ENCODE results near the gene RPL37A. TPM values are rescaled to one million over a fixed set of nuclear protein-coding genes. Genes with fewer than 3 reads are reported as not detected.
"Not testable (repeated sequence)": the region's sequence is repeated elsewhere in the genome, so short reads cannot be mapped to it uniquely, and the experiment has no call there.

The RPL37A gene
- total RNA-seq, 1 donor from 2014 or later: 749 TPM

DNA sequence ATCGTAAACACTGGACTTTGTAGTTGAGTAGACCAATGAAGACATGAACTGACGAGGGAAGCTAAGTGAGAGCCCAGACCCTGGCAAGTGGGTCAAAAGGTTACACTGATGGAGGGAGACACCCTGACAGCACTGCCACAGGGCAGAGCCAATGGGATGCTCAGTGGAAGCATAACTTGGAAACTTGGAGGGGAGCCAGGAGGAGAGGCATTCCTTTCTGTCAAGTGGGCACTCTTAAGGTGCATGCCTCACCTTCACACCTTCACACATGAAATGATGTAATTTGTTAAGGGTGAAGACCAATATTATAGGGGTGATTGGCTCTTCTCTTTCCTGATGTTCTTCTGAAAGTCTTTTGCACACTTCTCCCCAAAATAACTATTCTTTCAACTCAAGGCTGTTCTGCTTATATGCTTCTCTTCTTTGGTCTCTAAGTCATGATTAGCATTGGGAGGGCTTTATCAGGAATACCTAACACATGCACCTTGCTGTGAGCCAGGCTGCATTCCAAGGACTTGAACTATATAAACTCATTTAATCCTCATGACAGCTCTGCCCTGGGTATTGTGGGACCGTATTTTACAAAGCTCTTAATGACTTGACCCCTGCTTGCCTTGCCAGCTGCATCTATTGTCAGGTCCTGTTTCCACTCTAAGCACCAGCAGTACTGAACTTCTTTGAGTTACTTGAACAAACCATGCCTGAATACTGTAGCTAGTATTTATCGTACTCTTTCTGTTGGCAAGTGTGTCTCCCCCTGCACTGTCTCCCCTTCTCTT lies 19.0 kb downstream of the RPL37A start:
- DNase-seq (ENCODE audit: low read depth): no peak

DNA sequence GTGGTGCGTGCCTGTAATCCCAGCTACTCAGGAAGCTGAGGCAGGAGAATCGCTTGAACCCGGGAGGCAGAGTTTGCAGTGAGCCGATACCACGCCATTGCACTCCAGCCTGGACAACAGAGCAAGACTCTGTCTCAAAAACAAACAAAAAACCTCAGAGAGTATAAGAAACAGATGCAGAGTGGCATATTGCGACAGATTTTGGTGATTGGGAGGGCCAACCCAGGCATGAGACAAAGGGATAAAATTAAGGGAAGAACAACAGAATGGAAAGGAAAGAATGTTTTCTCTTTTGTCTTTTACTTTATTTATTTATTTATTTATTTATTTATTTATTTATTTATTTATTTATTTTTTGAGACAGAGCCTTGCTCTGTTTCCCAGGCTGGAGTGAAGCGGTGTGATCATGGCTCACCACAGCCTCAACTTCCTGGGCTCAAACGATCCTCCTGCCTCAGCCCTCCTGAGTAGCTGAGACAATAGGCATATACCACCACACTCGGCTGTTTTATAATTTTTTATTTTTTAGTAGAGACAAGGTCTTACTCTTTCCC lies 20.0 kb downstream of the RPL37A start:
- not testable (repeated sequence) for DNase-seq (ENCODE audit: low read depth)

DNA sequence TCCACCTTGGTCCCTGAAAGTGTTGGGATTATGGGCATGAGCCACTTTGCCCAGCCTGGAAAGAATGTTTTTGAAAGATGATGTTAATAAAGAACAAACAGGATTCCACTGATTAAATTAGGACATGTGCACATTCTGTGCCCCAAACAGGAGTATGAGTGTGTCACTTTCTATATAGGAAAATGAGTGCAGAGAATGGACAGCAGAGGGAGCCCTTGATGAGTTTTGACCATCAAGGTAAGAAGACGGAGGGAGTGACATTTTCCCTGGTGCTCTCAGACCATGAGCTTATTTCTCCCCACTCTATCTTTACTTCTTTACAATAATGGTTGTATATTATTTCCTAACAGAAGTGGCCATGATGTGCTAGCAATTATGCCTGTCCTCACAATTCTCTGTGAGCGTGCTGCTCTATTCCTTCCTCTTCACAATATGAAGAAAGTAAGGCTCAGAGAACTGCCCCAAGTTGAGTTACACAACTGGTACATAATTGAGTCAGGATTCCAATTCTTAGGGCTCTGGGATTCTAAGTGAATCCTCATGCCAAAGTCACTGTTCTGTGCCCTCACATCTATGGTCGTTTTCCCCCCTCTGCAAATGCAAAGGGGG lies 20.6 kb downstream of the RPL37A start:
- DNase-seq (ENCODE audit: low read depth): peak; percentile 80

DNA sequence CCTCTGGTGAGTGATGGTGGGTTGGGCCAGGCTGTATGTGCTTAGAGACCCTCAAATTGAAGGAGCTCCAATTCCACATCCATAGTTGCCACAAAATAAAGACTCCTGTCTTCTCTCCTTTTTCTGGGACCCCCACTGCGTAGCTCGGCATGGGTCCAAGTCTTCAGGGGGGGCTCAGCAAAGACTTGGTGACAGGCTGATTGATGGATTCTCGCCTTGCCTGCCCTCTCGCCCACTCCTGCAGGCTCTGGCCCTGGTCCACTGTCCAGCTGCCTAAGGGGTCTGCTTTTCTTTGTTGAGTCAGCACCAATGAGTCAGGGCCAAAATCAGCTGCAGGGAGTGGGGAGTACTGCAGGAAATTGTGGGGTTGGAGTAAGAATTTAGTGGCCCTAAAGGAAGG lies 21.5 kb downstream of the RPL37A start:
- no peak for DNase-seq (ENCODE audit: low read depth)

DNA sequence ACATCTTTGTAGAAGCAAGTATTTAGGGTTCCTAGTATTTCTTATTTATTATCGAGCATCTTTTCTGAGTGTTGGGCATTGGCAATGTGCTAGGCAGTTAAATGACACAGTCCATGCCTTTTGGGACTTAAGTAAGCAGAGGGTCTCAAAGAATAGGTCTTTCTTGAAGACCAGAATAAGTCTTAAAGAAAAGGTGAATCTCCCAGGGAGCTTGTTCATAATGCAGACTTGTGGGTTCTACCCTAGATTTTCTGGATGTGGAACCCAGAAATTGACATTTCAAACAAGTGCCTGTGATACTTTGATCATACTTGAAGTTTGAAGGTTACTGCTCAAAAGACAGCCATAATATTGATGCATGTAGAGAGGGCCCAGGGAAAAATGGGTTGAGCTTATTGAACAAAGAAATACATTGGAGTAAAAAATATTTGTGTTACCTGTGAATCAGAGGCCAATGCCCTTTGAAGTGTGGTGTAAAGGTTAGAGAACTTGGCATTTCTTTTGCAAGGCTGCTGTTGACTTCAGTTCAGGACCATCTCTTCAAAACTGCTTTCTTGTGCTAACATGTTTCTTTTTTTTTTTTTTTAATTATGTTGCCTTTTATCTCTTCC lies 24.4 kb downstream of the RPL37A start:
- no peak for DNase-seq (ENCODE audit: low read depth)

DNA sequence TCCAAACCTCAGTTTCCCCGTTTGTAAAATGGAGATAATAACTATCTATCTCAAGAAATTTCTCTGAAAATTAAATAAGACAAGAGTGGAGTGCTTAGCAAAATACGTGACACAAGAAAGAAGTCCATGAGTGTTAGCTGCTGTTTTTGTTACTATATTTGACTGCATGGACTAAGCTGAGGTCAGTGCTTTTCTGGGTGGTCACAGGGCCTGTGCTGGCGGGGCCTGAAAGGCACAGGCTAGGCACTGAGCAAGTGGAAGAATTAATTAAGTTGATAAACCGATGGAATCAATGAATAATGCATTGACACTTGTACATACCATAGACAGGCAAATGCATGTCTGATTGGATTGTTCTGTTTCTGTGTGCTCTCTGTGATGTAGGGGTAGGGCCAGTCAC lies 27.3 kb downstream of the RPL37A start:
- no peak for DNase-seq (ENCODE audit: low read depth)

DNA sequence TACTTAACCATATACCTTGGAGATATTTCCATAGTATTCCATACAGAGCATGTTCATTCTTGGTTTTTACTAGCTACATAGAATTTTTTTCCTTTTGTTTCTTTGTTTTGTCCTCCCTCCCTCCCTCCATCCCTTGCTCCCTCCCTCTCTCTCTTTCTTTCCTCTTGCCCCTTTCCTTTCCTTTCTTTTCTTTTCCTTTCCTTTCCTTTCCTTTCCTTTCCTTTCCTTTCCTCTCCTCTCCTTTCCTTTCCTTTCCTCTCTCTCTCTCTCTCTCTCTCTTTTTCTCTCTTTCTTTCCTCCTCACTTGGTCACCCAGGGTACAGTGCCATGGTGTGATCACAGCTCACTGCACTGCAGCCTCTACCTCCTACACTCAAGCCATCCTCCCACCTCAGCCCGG lies 28.3 kb downstream of the RPL37A start:
- no peak for DNase-seq (ENCODE audit: low read depth)

DNA sequence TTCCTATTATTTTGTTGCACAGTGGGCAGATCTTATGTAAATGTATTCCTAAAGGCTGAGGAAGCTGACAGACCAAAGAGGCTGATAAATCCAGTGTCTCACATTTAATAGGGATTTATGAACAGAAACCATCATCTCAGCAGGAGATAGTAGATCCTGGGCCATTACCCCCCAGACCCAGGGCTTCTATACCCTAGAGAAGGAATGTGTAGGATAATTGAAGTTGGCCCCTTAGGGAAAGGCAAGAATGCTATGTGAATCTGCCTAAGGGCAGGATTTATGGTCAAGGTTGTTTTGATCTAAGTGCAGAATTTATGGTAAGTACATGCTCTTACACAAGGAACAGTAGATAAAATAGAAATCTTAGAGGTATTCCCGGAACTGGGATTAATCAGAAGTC lies 29.0 kb downstream of the RPL37A start:
- DNase-seq (ENCODE audit: low read depth): no peak

DNA sequence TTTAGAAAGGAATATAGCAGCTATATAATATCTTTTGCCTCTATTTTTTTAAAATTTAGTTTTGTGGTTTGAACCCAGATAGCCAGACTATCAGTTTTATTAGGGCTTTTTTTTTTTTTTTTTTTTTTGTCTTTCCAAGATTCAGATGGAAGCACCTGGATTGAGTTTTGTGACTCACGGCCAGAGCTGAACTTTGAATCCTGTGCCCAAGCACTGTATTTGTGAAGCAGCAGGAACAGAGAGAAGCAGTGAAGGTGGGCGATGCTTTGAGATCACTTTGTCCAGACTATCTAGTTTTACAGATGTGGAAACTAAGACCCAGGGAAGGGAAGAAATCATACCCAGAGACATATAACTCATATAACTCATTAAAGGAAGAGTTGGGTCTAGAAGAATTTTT lies 33.9 kb downstream of the RPL37A start:
- DNase-seq (ENCODE audit: low read depth): no peak

DNA sequence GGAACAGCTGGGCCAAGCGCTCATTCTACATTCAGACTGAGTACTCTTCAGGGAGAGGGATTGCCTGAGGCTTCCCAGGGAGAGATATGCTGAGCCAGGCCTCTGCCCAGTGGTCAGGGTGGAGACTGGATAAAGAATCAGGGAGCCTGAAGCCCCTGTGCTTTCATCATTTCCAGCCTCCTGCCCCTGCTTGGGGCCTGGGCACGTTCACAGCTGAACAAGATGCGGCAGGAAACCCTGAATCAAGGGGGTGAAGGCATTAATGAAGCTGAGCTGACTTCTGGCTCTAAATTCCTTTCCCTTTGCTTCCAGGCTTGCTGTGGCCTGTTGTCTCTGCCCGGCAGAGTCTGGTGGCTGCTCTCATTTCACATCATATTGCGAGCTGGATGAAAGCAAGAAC lies 35.0 kb downstream of the RPL37A start:
- DNase-seq (ENCODE audit: low read depth): no peak

DNA sequence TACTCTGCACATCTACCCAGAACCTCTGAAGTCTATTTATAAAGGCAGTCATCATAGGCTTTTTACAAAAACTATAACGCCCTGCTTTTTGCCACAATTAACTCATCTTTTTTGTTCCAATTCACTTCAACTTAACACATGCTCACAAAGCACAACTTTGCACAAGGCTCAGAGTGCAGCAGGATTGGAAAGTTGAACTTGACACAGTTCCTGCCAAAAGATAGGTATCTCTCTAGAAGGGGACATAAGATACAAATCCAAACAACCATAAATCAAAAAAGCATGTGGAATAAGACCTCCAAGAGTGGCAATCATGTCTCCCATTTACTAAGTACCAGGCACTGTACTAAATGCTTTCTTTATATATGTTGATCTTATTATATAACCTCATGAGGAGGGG lies 36.2 kb downstream of the RPL37A start:
- no peak for DNase-seq (ENCODE audit: low read depth)

DNA sequence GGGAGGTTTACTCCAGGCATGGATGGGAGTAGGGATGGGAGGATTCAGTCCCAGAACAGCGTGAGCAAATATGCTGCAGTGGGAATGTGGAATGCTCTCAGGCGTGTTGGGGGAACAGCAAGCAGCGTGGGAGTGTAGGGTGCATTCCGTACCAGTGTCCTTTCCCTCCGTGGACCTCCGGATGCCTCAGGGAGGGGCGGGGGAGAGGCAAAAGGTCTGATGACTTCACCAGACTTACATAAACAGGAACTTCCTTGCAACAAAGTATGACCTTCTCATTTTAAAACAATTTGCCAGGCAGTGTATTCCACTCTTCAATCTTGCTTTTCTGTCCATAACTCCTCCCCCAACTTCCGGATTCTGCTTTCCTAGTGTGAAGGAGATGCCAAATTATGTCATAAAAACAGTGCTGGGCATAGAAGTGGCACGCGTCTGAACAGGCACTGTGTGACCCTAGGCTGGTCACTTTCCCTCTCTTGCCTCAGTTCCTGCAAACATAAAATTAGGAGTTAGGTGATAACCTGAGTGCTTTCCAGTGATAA lies 36.9 kb downstream of the RPL37A start:
- peak; percentile 91 for DNase-seq (ENCODE audit: low read depth)

DNA sequence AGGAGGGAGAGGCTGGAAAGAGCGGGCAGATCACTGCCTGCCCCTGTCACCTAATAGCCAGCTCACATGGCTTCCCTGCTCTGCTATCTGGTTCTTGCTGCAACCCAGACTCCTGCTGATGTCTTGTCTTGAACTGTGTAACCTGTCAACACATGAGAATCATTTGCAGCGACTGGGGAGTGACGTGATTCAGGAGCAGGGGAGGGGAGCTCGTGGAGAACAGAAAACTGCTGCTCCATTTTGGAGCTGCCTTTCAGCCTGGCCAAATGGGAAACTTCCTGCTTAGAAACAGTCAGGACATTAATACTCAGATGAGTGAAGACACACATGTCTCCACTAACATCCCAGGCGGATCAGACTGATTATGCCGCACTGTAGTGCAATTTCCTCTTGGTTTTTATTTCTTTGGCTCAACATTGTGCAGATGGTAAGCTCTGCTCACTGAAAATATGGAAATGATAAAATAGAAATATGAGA lies 38.1 kb downstream of the RPL37A start:
- no peak for DNase-seq (ENCODE audit: low read depth)

DNA sequence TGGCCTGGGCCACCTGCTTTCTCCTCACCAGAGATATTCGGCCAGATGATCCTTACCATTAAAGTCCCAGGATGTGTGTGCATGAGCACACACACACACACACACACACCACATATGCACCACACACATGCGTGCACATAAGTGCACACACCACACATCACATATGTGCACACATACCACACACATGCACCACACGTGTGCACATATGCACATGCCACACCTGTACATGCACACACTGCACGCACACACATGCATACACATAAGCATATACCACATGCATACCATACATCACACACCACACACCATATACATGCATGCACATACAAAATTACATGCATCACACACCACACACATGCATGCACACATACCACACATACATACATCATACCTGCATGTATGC lies 38.7 kb downstream of the RPL37A start:
- DNase-seq (ENCODE audit: low read depth): no peak

DNA sequence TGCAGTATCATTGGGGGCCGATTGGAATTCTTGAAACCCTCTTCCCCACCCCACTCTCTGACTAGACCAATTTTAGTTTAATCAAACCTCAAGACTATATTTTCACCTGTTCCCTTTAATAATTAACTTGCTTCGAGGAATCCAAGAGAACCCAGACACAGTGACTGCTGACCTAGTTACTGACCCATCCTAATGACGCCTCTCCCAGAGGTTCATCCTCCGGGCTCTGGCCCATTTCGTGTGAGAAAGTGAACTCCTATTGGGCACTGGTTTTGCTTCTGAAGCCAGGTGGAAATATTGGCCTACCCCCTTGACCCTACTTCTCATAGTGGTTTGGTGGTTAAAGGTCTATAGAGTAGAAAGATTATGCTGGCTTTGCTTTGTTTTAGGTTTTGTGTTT lies 39.9 kb downstream of the RPL37A start:
- peak; percentile 79 for DNase-seq (ENCODE audit: low read depth)

DNA sequence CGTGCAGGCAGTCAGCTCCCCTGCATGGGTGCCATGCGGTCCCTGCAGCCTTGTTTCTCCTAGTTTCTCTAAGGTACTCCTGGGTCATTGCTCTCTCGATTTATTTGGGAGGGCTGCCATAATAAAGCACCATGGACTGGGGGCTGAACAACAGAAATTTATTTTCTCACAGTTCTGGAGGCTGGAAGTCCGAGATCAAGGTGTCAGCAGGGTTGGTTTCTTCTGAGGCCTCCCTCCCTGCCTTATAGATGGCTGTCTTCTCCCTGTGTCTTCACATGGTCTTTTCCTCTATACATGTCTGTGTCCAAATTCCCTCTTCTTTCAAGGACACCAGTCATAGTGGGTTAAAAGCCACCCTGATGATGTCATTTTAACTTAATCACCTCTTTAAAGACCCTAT lies 40.5 kb downstream of the RPL37A start:
- DNase-seq (ENCODE audit: low read depth): no peak

DNA sequence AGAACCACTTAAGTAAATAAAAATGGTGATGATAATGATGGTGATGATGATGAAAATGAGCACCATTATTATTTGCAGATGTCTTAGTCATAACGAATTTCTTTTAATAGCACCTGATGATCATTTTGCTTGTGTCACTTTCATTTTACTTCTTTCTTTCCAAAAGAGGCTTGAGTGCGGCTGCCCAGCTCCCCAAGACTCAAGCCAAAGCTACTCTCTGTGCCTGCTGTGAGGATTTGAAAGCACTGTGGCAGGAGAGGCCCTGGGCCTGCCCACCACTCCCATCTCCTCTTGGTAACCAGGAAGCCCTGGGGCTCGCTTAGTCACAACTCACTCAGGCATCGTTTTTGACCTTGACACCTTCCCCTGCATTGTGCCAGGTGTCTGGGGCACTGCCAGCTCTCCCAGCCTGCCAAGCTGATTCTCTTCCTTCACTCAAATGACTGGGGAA lies 41.2 kb downstream of the RPL37A start:
- DNase-seq (ENCODE audit: low read depth): peak; percentile 92

DNA sequence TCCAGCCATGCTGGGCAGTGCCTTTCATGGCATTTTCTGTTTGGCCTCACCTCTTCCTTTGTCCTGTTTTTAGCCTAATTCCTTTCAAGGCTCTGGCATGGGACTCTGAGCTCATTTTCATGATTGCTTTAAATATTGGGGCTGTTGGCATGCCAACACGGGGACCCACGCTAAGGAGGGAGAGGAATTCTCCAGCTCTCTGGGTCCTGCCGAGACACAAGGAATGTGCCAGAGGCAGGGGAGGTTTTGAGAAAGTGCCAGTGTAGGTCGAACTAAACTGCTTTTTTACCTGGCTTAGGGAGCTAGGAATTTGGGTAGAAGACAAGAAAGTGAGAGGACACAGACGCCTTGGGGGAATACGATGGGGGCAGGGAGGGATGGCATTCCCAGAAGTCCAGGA lies 42.3 kb downstream of the RPL37A start:
- peak; percentile 74 for DNase-seq (ENCODE audit: low read depth)

DNA sequence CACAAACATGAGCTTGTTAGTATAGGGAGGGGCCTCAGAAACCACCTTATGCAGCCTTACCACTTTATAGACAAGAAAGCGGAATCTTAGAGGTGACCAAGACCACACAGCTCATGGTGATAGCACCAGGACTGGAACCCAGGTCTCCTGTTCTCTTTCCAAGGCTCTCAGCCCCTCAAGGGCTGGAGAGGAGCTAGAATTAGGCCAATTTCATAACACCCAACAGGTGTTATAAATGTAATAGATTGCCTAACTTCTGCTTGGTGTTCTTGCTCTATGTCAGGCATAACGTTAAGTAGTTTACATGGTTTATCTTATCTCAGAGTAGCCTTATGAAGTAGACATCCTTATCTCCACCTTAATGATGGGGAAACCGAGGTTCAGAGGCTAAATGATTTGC lies 42.9 kb downstream of the RPL37A start:
- no peak for DNase-seq (ENCODE audit: low read depth)

DNA sequence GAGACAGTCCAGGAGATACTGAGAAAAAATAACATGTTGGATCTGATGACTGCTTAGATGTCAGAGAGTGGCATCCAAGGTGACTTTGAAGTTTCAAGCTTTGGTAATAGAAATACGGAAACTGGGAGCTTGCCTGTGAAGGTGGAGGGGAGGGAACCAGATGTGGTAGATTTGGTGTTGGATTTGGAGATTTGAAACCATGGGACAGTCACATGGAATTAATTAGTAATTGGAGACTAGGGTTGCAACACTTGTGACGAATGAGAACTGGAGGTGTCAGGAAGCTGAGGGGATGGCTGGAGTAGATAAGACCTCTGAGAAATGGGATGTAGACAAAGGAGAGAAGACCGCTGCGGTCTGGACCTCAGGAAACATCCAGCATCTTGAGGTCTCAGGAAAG lies 46.7 kb downstream of the RPL37A start:
- no peak for DNase-seq (ENCODE audit: low read depth)

DNA sequence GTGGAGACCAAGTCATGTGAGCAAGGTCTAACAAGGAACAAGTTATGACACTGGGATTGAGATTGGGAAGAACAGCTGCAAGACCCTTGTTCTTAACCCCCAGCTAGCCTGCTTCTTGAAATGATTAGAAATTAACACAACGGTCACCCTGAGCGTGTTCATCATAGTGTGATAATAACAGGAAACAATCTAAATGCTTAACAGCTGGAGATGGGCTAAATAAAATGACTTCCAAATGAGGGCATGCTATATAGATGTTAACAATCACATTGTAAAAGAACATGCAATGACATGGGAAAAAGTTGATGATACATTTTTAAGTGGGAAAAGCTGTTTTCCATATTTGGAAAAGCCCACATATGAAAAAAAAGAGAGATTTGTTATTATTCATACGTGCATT lies 47.6 kb downstream of the RPL37A start:
- DNase-seq (ENCODE audit: low read depth): no peak

DNA sequence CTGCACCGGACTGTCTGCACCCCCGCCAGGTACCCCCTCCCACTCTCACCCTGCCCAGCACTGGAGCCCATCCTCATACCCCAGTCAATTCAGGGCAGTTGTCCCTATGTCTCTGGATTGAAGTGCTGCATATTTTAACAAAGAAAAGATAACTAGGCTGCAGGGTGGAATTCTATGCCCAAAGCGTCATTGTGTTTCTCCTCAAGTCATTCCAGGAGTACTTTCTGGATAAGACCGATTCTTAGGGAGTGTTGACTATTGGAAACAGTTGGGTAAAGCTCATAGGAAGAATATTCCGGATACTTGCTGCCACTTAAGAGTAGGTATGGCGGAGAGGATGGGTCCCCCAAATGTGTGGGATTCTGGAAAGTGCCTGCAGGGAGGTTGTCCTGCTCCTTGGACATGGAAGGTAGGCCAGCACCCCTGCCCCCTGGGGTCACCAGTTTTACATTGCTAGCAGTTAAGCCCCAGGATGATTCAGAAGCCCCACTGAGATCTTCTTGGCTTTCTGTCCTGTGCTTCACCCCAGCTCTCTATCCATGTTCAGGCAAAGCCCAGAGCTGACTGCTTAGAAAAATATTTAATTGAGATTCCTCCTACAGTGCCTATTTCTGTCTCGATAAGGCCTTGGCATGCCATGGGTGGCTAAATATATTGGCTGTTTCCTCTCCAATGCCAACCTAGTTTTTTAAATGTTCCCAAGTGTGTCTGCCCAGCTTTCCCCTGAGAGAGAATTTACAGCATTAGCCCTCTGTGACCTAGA lies 48.2 kb downstream of the RPL37A start:
- no peak for DNase-seq (ENCODE audit: low read depth)

All from renal cortical epithelial cell (primary cell).